HCT116 (cell line): ENCODE data around the gene TLR3.

ENCODE experiments used
- CBX3 ChIP-seq: IDR thresholded peaks from 2 replicates; pipeline ENCODE4 v1.6.1; 2012; ENCODE audit warnings: low read depth
- CTCF ChIP-seq, 3 experiments: fragments of 200-600 bp in 1 of 3; sonication (generic) in 1 of 3; IDR thresholded peaks in 2 of 3; conservative IDR thresholded peaks in 1 of 3; 2 replicates each; pipeline ENCODE4 v1.5.1; 2012 to 2017; ENCODE audit warnings: low read depth in 2 of 3, low read length in 2 of 3, antibody characterized with exemption in 1 of 3, borderline replicate concordance in 1 of 3, control low read depth in 1 of 3, mild to moderate bottlenecking in 1 of 3, mixed read lengths in 1 of 3, mixed run types in 1 of 3, moderate library complexity in 1 of 3; ENCODE audit not compliant: insufficient read depth in 1 of 3
- EZH2 ChIP-seq: fragments of 200-600 bp; sonication (generic); IDR thresholded peaks from 2 replicates; pipeline ENCODE4 v1.6.1; 2017; ENCODE audit warnings: antibody characterized with exemption, mixed run types
- JUND ChIP-seq: IDR thresholded peaks from 2 replicates; pipeline ENCODE4 v1.6.1; 2012
- POLR2A ChIP-seq: IDR thresholded peaks from 2 replicates; pipeline ENCODE4 v1.7.0; 2011; ENCODE audit warnings: borderline replicate concordance; ENCODE audit not compliant: insufficient read depth, insufficient read length; ENCODE audit errors: extremely low read depth
- POLR2AphosphoS5 ChIP-seq: IDR thresholded peaks from 2 replicates; pipeline ENCODE4 v1.6.1; 2011; ENCODE audit warnings: mild to moderate bottlenecking, low read depth, low read length, moderate library complexity
- SRF ChIP-seq: IDR thresholded peaks from 2 replicates; pipeline ENCODE4 v1.6.1; 2012; ENCODE audit warnings: low read depth

- no peak for TF ChIP-seq POLR2A
- no peak for TF ChIP-seq CTCF (IDR thresholded peaks at IDR 0.05 in 2 of 3, conservative IDR thresholded peaks at IDR 0.05 in 1 of 3; ENCODE audit: borderline replicate concordance in 1 of 3, insufficient read depth in 1 of 3, low read depth in 2 of 3, low read length in 2 of 3)
- TF ChIP-seq POLR2AphosphoS5, result no peak
- TF ChIP-seq JUND, result no peak
- TF ChIP-seq SRF, result no peak
- TF ChIP-seq CBX3, result no peak
- no peak for TF ChIP-seq EZH2
Measured at GRCh38 chr4:186029571-186030398, 39.2 kb upstream of the TLR3 start.
